COLO668 (cell line): ENCODE measurements around the gene NHLH1.

Experiments
- DNase-seq: peaks from one replicate; lab custom pipeline; 2025; ENCODE audit not compliant: unreplicated experiment; lab: John Stamatoyannopoulos, UW

The NHLH1 gene

DNA sequence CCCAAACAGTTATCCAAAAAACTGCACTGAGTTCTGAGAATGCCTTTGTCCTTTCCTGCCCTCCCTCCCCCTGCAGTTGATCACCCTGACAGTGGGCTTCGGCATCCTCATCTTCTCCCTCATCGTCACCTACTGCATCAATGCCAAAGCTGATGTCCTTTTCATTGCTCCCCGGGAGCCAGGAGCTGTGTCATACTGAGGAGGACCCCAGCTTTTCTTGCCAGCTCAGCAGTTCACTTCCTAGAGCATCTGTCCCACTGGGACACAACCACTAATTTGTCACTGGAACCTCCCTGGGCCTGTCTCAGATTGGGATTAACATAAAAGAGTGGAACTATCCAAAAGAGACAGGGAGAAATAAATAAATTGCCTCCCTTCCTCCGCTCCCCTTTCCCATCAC, 8.8 kb upstream of the NHLH1 start:
- no peak for DNase-seq

DNA sequence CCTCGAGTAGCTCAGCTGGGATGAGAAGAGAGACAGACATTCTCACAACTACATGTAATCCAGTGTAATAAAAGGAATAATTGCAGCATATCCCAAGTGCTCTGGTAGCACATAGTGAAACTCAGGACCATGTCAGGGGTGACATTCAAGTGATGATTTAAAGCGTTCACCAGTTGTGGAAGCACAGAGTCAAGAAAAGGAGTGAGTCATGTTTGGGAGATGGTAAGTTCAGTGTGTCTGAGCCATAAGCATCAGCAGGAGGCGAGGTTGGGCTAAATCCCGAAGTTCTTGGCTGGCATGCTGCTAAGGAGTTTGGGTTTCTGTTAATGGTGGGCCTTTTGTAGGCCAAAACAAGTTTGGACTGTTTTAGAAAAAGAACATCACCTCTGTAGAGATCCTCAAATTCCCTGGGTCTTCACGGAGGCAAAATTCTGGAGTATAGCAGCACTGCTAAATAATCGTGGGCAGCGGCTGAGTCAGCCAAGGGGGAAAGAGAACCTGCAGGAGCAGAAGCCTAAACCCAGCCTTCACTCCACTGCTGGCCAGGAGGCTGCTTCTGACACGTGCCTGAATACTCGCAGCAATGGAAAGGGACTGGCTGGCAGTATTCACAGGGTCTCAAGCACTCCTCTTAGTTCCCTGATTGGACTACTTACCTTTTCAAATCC, 7.2 kb upstream of the NHLH1 start:
- DNase-seq = no peak

DNA sequence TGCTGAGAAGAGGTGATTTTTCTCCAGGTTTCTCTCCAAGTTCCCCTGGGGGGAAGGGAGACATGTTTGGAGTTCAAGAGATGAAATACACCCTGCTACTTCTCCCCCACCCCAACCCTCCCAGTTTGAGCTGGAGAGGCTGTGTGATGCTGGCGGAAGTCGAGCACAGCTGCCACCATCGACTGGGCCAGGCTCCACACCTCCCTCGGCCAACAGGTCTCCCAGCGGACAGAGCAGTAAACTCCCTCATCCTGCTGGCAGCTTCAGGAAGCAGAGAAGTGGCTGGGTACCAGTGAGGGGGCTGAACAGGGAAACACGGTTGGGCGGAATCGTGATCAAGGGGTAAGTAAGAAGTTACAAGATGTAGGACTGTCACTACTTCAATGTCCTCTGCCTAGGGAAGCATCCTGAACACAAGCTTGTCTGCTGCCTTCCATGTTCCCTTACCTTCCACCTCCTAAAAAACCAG, 6.6 kb upstream of the NHLH1 start:
- DNase-seq = no peak

DNA sequence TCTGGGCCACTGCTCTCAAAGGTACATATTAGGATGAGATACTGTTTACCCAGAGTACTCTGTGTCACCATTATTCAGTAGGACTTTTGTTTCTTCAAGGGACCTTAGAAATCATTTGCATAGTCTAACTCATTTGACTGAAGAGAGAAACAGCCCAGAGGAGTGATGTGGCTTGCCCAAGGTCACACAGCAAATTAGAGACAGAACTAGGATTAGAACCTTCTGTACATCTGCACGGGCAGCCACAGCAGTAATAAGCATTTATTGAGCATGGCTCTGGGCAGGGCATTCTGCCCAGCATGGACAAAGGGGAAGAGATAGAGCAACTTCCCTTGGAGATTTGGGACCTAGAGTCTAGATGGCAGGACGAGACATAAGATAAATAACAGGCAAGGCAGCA, 5.7 kb upstream of the NHLH1 start:
- DNase-seq = no peak

DNA sequence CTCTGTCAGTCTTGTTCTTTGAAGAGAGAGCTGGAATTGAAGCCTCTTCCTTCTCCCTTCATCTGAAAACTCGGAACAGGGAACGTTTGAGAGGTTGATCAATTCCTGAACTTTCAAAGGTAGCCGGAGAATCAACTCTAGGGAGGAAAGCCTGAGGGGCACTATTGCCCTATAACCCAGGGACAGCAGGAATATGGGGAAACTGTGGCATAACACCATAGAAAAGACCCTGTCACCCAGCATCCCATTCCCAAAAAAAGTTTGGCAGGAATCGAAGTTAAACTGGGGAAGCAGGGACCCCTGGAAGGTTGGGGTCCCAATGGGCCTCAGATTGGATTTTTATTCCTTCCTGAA, 5.1 kb upstream of the NHLH1 start:
- DNase-seq = no peak

DNA sequence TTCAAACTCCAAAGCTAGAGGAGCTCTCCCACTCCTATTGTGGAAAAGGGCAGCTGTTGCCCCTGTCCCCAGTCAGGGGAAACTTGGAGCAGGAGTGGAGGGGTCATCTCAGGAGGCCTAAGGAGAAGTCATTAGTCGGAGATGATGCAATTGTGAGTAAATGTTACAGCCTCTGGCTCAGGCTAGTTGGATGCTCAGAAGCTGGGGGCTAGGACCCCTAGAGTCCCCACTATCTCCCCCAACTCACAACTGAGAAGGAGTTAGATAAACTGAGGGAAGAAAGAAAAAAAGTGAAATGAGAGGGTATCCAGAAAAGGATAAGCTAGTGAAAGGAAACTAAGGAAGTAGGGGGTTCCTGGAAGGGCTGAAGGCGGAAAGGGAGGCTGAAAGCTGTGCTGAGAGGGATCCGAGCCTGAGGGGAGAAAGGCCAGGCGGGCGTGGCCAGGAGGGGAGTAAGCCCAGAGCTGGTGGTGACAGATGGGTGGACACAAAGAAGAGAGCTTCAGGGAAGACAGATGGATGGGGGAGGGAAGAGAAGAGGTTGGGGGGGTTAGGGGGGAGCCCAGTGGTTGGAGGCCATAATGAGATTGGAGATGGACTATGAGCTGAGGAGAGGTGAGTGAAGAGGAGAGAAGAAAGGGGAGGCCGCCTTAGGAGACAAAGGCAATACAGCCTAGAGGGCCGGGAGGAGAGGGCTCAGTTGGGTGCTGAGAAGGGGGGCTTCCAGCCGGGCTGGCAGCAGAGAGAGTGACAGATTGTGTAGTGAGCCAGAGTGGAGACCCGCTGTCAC, 4.5 kb upstream of the NHLH1 start:
- no peak for DNase-seq

DNA sequence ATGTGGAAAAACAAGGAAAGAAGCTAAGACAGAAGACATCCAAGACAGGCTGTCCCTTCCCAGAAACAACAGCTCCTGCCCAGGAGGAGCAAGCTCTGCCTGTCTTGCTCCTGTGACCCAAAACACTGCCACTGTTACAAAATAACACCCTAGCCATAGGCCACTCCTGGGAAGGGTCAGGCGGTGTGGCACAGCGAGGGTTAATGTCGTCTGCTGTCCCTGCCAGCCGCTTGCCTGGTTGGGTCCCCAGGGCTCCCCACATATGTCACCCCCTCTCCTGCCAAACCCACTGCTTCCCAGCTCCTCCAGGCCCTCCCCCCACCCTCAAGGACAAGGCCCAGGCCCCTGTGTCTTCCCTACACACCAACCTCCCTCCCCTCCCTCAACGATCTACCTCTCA, 3.9 kb upstream of the NHLH1 start:
- no peak for DNase-seq

DNA sequence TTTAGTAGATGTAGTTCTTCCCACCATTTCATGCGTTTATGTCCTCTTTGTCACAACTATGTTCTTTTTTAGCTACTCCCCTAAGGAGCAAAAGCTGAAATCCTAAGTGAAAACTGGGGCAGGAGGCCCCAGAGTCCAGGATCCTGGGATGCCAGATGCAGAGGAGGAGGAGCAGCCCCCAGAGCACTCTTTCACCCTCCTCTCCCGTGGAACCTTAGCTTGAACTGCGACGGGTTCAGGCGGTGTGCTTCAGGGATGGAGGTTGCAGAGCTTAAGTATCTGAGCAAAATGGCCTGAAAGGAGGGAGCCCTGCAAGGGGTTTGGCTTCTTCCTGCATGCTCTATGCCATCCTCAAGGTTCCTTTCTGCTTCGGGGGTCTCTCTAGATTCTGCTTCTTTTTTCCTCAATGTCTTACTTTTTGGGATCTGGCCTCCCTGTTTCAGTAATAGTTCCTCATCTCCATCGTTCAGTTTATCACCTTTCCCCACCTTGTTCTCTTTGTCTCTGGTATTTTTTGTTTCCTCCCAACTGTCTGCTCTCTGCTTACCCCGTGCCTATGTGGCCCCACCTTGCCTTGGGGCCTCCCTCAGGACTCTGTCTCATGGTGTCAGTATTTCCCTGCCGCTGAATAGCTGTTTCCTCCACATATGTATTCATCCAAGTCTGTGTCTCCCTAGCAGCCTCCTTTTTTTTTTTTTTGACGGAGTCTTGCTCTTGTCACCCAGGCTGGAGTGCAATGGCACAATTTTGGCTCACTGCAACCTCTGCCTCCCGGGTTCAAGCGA, 2.7 kb upstream of the NHLH1 start:
- DNase-seq = no peak

DNA sequence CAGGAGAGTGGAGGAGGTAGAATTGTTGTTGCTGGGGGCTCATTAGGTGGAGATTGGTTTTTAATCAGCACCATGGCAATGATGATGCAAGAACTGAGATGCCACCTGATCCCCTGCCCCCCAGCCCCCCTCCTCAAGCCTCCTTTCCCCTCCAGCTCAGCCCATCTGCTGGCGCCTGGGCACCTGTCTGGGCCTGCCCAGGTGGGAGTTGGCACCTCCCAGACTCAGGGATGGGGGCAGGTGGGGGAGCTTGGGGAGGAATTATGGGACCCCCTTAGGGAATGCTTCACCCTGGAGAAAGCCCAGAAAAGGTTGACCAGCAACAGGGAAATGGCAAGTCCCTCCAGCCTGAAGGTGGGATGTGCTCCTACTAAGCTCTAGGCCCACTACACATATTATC, 1.5 kb upstream of the NHLH1 start:
- DNase-seq = no peak

DNA sequence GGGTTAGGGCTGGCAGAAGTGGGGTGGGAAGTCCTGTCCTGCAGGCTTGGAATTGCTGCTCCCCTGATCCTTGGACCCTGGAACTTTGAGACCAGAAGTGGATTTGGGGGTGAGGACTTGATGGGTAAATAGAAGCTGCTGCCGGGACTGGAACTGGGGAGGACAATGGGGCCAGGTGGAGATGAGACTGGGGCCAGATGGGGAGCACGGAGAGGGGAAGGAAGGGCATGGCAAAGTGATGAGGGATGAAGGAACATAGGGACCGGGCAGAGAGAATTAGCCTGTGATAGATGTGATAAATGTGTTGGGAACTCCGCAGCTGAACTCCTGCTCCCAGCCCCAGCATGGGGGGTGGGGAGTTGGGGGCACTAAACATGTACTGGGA, 637 bp downstream of the NHLH1 start:
- DNase-seq = no peak

DNA sequence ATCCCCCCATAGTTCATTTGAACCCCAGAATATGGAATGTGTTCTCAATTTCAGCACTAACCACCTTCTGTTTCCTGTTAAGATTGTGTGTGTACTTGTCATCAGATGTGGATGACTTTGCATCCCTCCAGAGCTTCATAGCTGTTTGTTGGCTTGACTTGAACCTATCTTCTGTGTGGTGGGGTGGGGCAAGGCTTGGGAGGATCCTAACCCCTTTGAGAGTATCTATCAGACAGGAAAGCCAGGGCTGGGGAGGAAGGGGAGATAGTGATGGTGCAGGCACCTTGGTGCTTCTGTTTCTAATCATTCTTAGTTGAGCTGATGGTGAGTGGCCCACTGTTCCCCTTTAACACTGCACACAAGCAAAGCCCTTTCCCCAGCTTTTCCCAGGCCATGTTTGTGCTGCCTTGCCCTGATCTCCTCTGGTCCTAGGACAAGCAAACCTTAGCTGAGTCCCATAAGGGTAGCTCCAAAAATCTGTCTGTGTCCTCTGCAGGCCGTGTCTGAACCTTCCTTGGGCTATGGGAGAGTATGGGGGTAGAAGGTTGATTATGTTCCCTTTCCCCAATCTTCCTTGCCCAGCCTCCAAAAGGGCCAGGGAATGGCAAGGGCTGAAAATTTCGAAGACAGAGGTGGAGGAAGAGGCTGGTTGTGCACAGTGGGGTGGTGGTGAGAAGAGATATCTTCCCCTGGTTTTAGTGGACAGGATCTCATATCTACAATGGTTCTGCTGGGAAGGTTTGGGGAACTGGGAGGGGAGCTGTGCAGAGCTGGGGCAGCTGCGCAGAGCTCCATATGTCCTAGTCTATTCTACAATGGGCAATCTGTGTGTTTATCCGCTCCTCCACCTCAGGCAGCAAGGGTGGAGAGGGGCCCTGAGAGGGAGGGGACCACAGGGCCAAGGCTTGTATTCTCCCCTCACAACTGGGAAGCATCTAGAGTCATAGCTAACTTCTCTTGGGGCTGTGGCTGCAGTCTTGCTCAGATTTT, 1.4 kb downstream of the NHLH1 start:
- no peak for DNase-seq

DNA sequence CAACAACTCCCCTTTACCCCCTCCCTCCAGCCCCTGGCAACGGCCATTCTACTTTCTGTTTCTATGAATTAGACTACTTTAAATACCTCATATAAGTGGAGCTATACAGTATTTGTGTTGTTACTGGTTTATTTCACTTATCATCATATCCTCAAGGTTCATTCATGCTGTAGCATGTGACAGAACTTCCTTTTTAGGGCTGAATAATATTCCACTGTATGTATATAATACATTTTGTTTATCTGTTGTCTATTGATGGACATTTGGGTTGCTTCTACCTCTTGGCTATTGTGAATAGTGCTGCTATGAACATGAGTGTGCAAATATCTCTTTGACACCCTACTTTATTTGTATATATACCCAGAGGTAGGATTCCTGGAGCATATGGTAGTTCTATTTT, 2.2 kb downstream of the NHLH1 start:
- no peak for DNase-seq

DNA sequence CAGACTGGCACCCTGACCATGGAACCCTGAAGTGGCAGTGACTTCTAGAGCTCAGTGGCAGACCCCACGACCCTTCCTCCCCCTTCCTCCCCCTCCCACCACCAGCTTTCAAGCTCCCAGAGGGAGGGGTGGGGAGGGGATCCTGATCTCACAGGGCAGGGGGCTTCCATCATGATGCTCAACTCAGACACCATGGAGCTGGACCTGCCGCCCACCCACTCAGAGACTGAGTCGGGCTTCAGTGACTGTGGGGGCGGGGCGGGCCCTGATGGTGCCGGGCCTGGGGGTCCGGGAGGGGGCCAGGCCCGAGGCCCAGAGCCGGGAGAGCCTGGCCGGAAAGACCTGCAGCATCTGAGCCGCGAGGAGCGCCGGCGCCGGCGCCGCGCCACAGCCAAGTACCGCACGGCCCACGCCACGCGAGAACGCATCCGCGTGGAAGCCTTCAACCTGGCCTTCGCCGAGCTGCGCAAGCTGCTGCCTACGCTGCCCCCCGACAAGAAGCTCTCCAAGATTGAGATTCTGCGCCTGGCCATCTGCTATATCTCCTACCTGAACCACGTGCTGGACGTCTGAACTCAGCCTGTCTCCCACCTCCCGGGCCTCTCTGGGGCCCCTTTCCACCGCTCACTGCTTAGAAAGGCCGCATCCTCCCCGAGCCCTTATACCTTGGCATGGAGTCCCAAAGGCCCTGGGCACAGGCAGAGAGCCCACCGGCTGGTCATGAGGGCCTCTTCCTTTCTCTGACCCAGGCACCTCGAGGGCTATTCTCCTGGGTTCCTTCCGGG, 3.9 kb downstream of the NHLH1 start:
- DNase-seq = no peak

DNA sequence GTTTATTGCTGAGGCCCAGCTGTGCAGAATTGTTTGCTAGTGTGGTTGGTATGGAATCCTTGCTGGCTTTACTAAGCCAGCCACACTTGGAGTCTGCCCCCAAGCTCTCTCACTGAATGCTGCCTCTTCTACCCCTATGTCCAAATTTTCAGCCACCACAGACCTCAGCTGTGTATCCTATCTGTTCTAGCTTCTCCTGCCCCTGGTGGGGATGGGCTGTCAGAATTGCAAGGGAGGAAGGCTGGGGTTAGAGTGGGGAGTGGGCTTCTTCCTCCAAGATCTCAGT, 4.4 kb downstream of the NHLH1 start:
- no peak for DNase-seq

DNA sequence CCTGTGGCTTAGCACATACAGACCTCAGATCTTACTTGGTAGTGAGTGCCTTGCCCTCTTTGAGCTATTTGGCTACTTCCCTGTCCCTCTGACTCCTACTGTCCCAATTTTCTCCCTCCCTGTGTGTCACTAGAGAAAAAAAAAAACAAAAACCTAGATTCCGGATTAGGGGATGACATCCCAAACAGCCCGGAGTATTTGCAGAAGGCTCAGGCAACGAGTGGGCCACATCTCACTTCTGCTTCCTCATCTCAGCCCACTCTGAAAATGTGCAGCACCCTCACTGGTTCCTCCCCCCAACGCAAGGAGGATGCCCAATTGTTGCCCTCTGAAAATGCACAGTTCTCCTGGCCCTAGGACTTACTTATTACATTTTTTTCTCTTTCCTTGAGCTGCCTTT, 4.9 kb downstream of the NHLH1 start:
- DNase-seq = no peak

DNA sequence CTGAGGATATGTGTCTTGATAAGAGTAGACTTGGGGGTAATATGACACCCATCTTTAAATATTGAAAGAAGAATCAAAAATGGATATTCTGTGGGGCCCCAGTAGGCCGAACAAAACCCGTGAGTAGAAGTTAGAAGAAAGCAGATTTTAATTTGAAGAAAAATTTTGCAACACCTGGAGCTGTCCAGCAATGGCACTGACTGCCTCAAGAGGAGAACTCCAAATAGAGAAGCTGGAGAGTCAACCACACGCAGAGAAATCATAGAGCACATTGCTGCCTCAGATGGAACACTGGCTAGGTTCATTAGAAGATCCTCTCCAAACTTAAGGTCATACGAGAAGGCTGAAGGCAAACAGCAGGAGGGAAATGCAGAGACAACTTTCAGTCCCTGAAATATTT, 6.8 kb downstream of the NHLH1 start:
- DNase-seq = no peak

DNA sequence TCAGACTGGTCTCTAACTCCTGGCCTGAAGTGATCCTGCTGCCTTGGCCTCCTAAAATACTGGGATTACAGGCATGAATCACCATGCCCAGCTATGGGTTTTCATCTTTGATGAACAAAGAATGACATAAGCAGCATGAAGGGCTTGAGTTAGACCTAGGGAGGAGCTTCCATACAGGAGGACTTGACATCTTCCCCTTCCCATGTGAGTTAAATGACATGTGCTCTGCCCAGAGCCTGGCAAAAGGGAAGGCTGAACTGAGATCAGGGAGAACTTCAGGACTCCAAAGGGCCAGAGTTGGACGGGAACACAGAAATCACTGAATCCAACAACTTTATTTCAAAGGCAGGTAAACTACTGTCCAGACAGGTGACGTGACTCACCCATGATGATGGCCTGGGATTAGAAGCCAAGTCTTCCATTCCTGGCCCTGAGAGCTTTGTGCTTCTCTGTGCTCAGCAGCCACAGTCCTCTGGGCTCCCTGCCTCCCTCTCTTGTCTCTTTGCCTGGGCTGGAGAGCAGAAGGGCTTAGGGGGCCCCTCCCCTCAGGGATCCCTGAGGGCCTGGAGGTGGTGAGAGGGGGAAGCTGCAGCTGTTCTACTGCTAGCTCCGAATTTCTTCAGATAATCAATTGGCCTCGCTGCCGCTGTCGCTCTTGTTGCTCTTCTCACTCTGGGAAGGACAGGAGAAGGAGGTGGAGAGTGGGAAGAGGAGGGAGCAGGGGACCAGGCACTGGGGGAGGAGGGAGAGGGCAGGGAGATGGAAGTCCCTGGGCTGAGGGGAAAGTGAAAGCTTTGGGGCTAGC, 7.6 kb downstream of the NHLH1 start:
- DNase-seq = no peak

DNA sequence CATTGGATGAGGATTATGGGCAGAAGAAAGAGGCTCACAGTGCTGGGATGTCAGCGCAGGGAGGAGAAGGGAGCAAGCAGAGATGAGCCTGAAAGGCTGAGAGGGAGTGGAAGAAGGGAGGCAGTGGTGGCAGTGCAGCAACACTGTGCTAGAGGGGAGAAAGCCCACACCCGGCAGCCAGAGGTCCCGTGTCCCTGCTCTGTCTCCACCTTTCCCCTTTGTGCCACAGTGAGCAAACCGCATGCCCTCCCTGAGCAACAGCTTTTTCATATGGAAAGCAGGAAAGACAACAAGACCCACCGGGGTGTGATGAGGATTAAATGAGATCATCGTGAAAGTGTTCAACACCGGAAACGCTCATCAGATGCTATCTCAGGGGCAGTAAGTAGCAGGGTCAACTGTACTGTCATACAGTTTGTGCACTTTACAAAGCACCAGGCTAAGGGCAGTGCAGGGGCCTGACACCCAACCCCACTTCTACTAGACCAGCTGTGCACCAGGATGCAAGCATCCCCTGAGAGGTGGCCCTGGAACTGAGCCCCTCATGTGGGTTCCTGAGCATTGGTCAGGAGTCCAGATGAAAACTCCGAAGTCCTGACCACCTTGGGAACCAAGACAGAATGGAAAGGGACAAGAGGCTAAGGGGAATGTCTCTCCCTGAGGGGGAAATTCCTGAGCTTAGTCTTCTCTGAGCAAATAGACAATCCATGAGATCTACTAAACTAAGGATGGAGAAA, 9.1 kb downstream of the NHLH1 start:
- DNase-seq = peak; percentile 12
